GM21390 (cell line): Measurements from ENCODE around the gene C4B.
A peak's percentile ranks its signal among the peaks of the same experiment; 100 is the strongest.
"Not testable (repeated sequence)": the region's sequence is repeated elsewhere in the genome, so short reads cannot be mapped to it uniquely, and the experiment has no call there.

Experiments used
- ATAC-seq: cut with Tn5 transposase; IDR thresholded peaks from one replicate; pipeline ENCODE4 v1.9.1; 2021; ENCODE audit not compliant: unreplicated experiment

Gene C4B

DNA sequence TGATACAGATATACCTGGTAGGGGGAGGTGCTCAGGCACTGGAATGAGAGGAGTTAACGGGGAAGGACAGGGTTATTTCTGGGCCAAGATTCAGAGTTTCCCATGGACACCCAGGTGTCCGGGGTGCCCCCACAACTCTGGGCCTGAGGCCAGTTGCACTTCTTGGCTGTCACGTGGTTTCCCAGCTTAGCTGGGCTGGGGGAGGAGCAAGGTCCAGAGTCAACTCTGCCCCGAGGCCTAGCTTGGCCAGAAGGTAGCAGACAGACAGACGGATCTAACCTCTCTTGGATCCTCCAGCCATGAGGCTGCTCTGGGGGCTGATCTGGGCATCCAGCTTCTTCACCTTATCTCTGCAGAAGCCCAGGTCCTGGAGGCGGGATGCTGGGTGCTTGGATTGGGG lies at the start of gene C4B:
TSS of gene C4B (plus strand) at position 249 of the 400 bp plus-strand sequence. CDS start at position 300, 51 bp downstream.
- not testable (repeated sequence) for ATAC-seq

DNA sequence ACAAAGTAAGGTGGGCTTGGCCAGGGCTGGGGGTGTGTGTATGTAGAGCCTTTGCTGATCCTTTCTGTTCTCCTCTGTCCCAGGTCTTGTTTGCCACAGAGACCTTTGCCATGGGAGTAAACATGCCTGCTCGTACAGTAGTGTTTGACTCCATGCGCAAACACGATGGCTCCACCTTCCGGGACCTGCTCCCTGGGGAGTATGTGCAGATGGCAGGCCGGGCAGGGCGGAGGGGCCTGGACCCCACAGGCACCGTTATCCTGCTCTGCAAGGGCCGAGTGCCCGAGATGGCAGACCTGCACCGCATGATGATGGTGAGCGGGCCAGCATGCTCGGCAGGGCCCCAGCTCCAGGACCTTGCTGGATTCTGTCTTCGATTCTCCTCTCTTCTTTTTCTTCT lies 48.9 kb upstream of the C4B start:
- no peak for ATAC-seq

DNA sequence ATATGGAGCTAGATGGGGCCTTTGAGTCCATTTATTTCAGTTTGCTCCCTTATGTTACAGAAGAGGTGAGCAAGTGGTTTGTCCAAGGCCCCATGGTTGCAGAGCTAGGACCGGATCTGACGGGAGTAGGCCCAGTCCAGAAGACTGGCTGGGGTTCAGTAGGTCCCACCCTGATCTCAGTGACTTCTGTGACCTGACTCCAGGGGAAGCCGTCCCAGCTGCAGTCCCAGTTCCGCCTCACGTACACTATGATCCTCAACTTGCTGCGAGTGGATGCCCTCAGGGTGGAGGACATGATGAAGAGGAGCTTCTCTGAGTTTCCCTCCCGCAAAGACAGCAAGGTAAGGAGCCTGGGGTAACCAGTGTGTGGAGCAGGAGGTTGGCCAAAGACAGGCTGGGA lies 48.1 kb upstream of the C4B start:
- no peak for ATAC-seq

DNA sequence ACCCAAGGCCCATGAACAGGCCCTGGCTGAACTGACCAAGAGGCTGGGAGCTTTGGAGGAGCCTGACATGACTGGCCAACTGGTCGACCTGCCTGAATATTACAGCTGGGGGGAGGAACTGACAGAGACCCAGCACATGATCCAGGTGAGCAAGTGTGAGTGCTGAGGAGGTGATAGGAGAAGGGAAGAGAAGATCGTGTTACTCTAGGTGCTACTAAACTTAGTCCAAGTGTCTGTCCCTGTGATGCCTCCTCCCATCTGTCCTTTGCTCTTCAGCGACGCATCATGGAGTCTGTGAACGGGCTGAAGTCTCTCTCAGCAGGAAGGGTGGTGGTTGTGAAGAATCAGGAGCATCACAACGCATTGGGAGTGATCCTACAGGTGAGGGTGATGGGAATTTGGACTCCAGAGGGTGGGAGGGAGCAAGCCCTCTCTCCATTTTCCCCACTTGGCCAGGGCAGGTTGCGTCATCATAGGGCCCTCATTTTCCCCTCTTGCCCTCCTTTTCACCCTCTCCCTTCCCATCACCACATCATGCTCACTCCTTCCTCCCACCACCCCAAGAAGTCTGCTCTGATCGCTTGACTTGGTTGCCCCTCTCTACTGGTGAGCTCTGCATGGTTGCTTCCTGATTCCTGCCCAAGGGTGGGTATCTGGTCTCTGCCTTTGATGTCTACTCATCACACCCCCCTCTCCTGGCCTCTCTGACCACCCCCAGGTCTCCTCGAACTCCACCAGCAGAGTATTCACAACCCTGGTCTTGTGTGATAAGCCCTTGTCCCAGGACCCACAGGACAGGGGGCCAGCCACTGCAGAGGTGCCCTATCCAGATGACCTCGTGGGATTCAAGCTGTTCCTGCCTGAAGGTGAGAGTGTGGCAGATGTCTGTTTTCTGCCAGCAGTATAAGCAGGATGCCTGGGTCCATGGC lies 47.3 kb upstream of the C4B start:
- ATAC-seq, result no peak

DNA sequence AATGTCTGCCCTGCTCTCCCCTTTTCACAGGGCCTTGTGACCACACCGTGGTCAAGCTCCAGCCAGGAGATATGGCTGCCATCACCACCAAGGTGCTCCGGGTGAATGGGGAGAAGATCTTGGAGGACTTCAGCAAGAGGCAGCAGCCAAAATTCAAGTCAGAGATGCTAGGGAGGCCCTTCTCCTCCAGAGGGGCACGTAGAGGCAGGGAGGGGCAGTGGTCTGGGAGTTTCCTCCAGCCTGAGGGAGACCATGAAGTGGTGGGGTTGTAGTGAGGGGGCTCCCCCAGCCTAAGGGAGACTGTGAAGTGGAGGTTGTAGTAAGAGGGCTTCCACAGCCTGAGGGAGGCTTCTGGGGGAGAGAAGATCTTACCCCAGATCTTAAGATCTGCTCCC lies 46.7 kb upstream of the C4B start:
- ATAC-seq, result no peak

DNA sequence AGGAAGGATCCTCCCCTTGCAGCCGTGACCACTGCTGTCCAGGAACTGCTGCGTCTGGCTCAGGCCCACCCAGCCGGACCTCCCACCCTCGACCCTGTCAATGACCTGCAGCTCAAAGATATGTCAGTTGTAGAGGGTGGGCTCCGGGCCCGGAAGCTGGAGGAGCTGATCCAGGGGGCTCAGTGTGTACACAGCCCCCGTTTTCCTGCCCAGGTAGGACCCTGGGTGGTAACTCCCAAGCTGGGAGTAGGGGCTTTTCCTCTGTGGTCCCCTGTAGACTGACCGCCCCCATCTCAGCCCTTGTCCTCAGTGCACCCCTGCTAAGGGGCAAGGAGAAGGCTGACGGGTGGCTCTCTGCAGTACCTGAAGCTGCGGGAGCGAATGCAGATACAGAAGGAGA lies 46.3 kb upstream of the C4B start:
- ATAC-seq, result no peak

DNA sequence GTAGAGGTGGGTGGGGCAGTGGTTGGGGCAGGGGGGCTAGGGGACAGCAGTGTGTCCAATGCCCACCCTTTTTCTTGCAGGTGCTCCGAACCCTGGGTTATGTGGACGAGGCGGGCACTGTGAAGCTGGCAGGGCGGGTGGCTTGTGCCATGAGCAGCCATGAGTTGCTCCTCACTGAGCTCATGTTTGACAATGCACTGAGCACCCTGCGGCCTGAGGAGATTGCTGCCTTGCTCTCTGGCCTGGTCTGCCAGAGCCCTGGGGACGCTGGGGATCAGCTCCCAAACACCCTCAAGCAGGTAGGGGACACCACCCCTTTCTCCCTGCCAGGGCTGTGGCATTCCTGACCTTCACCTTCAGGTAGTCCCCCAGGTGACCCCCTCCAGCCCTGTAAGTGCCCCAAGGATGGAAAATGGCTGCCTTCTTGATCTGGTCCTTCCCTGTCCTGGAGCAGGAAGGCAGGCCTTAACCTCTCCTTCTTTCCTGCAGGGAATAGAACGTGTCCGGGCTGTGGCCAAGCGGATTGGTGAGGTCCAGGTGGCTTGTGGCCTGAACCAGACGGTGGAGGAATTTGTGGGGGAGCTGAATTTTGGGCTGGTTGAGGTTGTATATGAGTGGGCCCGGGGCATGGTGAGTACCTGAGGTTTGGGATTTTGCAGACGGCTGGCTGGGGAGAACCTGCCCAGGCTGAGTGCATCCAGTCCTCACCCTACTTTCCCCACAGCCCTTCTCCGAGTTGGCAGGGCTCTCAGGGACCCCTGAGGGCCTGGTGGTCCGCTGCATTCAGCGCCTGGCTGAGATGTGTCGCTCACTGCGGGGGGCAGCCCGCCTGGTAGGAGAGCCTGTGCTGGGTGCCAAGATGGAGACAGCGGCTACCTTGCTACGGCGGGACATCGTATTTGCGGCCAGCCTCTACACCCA lies 45.5 kb upstream of the C4B start:
- no peak for ATAC-seq

DNA sequence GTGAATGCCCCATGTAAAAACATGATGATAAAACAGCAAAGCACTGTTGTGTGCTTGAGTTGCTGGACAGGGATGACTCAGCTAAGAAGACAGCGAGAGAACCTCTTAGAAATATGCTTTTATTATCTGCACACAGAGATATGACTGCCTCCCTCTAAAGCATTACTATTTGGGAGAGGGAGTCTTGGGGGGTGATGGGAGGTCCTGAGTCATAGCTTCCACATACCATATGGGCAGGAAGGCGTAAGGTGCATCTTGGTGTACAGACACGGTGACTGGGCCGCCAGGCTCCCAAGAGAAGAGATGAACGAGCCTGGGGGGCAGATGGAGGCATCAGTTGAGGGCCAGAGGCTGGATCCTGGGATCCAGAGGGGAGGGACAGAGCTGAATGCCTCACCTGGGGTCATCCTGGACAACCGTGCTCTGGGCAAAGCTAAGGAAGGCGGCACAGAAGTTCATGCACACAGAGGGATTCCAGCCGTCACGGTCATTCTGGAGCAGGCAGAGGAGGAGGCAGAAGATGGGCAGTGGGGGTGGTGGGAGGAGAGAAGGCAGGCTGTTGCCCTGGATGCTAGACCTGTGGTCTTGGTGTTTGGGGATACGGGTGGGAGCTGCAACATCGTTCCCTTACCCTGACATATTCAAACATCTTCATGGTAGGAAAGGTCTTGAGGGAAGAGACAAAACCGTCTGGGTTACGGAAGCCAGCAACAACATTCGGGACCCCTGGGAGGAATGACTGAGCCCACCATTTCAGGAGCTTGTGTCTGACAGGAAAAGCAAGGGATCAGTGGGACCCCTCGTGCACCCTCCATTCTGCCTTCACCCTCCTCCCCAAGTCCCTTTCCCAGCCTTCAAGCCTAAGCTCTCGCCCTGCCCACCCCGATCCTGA lies 44.6 kb upstream of the C4B start:
- ATAC-seq, result no peak

DNA sequence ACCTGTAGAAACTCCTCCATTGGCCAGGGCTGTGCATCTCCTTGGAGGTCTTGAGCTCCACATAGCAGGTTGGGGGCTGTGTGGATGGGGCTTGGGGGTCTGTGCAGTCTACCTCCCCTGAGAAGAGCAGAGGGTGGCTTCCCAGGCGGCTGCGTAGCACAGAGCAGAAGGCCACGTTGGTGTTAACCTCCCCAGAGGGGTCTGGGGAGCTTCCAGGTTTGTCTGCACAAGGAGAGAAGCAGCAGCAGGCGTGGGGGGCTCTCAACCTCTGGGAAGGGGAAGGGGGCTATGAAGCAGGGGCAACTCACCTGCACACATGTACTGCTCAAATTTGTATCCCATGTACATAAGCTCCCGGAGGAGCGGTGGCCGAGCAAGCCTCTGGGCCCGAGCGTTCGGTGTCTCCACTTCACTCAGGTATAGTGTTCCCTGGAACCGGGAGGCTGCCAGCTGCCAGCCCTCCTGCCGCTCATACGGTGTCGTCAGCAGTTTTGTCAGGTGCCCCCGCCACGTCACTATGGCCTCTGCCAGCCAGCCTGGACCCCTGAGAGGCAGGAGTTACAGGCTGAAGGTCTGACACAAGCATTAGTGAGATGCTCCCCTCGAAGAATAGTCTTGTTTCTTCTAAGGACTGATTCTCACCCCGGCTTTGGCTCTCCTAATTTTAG lies 43.9 kb upstream of the C4B start:
- no peak for ATAC-seq

DNA sequence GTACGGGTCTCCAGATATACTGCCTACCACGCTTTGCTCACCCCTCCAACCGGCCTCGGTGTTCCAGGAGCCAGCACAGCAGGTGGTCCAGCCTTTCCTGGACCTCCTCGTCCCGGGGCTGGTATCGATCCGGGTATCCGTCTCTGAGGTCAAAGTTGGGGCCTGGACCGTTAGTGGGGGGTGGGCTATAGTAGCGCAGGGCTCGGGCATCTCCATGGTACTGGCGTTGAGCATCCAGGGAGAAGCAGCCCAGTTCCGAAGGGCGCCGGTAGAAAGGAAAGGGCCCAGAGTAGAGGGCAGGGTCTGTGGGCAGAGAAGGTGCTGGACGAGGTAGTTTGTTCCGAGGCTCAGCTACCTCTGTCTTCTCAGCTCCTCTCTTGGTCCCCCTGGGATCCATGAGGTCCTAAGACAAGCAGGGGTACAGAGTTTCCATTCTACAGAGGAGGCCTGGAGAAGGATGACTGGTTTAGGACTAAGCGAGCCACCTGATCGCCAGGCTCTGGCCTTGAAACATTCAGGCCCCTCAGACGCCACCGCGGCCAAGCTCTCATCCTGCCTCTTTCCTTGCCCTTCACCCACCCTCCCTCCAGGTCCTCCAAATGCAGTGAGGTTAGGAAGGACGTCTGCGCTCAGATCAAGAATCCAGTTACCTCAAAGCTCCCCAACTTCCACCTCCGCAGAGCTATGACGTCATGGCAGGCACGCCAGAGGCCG lies 43.2 kb upstream of the C4B start:
- no peak for ATAC-seq

DNA sequence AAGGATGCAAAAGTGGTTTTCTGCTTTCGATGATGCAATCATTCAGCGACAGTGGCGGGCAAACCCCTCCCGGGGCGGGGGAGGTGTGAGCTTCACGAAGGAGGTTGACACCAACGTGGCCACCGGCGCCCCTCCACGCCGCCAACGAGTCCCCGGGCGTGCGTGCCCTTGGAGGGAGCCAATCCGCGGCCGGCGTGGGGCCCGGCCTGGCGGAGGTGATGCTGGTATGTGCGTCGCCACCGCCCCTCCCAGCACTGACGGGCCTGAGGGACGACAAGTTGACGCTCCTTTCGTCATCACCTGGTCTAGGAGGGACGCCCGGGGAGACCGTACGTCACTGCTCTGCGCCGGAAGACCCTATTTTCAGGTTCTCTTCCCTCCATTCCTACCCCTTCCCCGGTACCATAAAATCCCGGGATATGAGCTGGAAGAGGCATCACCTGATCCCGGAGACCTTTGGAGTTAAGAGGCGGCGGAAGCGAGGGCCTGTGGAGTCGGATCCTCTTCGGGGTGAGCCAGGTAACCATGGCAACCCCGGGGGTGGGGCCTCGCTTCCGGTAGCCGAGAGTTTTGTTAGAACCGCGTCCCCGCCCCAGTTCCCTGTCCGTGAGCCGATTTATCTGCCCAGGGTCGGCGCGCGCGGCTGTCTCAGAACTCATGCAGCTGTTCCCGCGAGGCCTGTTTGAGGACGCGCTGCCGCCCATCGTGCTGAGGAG lies 42.4 kb upstream of the C4B start, which contains the start of gene DXO:
TSS of gene DXO (minus strand) at position 146 of the 716 bp plus-strand sequence. CDS start 463 bp downstream, outside the sequence.
- peak; percentile 85 for ATAC-seq

DNA sequence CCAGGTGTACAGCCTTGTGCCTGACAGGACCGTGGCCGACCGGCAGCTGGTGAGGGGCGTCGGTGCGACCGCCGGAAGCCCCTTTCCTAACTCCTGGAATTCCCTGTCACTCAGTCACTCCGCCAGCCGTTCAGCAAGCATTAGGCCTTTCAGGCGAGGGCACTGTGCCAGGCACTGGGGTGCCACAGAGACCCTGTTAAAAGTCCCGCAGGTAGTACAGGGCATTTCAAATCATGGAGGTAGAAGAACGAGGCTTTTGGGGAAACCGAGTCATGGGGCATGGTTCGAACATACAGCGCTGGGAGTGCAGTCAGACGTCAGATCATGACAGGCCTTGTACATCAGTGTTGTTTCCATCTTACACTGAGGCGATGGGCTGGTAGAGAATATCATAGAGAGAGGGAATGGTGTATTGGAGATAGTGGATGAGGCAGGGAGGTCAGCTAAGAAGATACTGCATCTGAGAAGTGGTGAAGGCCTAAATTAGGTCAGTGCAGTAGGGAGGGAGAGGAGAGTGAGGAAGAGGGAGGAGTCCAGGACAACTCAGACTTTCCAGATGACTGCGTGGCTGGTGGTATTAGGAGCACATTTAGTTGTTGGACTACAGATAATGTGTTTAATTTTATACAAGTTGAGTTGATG lies 41.8 kb upstream of the C4B start:
- no peak for ATAC-seq

DNA sequence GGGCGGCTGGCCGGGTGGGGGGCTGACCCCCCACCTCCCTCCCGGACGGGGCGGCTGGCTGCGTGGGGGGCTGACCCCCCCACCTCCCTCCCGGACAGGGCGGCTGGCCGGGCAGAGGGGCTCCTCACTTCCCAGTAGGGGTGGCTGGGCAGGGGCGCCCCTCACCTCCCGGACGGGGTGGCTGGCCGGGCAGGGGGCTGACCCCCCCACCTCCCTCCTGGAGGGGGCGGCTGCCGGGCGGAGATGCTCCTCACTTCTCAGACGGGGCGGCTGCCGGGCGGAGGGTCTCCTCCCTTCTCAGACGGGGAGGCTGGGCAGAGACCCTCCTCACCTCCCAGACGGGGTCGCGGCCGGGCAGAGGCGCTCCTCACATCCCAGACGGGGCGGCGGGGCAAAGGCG lies 38.5 kb upstream of the C4B start:
- not testable (repeated sequence) for ATAC-seq

DNA sequence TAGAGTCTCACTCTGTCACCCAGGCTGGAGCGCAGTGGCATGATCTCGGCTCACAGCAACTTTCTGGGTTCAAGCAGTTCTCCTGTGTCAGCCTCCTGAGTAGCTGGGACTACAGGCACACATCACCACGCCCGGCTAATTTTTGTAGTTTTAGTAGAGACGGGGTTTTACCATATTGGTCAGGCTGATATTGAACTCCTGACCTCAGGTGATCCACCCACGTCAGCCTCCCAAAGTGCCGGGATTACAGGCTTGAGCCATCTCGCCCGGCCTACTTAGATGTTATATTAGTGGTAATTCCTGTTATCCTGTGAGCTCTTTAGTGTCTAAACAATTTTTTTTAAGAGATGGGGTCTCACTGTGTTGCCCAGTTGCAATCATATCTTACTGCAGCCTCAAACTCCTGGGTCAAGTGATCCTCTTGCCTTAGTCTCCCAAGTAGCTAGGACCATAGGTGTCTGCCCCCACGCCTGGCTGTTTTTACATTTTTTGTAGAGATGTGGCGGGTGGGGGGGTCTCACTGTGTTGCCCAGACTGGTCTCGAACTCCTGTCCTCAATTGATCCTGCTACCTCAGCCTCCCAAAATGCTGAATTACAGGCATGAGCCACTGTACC lies 36.7 kb upstream of the C4B start:
- no peak for ATAC-seq

DNA sequence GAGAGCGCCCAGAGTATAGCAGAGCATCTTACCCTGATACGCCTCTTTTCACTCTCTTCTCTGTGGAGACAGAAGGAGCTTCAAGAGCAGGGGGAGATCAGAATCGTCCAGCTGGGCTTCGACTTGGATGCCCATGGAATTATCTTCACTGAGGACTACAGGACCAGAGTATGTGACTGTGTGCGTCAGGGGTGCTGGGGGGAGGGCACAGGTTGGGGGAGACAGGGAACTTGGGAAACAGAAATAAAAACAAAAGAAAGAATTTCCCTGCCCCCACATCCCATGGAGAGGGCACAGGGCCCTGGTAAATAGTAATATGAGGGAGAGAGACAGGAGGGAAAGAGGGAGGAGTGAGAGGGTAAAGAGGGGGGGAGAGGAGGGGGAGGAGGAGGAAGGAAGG lies 35.8 kb upstream of the C4B start:
- no peak for ATAC-seq

DNA sequence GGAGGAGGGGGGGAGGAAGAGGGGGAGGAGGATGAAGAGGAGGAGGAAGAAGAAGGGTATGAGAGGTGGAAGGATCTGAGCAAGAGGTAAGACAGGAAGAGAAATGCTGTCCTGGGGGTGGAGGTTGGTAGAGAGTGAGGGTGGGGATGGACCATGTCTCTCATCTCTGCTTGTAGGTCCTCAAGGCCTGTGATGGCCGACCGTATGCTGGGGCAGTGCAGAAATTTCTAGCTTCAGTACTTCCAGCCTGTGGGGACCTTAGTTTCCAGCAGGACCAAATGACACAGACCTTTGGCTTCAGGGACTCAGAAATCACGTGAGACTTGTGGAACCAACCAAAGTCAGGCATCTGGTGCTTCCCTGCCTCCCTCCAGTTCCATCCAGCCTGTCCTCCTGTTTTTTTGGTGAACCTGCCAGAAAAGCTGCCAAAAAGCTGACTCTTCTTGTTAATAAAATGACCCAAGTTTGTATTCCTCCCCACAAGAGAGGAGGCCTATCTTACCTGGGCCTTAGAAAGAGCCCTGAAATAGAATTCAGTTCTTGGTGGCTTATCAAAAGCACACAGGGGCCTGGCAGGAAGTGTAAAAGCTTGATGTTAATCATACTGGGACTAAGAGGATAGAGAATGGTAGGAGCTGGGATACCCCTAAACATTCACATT lies 35.2 kb upstream of the C4B start:
- no peak for ATAC-seq

DNA sequence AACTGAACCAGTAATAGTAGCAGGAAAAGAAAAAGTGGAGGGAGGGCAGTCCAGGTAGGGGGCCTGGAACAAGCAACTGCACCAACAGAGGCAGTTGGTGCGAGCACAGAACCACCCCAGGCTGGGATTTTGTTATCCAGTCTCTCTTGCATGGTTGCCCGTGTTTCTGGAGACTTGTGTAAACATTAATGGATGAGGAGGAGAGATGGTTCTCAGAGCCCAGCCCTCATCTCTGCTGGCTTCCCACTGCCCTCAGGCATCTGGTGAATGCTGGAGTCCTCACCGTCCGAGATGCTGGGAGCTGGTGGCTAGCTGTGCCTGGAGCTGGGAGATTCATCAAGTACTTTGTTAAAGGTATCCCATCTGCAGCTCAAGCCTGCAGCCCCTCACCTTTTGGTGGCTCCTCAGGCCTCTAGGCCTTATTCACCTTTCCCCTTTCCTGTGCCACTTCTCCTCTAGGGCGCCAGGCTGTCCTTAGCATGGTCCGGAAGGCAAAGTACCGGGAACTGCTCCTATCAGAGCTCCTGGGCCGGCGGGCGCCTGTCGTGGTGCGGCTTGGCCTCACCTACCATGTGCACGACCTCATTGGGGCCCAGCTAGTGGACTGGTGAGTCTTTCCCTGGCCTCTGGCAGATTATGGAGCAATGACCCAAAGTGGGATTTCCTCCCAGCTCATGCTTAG lies 34.3 kb upstream of the C4B start:
- not testable (repeated sequence) for ATAC-seq
